GM13977 (cell line): ENCODE measurements around the gene NUDT2.
"Not testable (repeated sequence)": the region's sequence is repeated elsewhere in the genome, so short reads cannot be mapped to it uniquely, and the experiment has no call there.

Source experiments
- DNase-seq: peaks from one replicate; pipeline ENCODE4 v3.0.0; 2012; ENCODE audit warnings: low spot score
- in situ Hi-C: fragments of 300-500 bp; cut with MboI; formaldehyde crosslinking; loops from one replicate; pipeline ENCODE4 v1.12.0; 2022; ENCODE audit warnings: low sequenced_read_pairs, low pct_unique_long_range_greater_than_20kb, mixed read lengths, inconsistent platforms; ENCODE audit not compliant: unreplicated experiment
- TF ChIP-seq, protein P1 (sequence below): IDR thresholded peaks from 2 replicates; pipeline ENCODE4 v1.5.1; 2012; ENCODE audit warnings: mild to moderate bottlenecking, control low read depth; ENCODE audit not compliant: insufficient read depth; ENCODE audit errors: extremely low read depth, missing control alignments

Gene NUDT2

DNA sequence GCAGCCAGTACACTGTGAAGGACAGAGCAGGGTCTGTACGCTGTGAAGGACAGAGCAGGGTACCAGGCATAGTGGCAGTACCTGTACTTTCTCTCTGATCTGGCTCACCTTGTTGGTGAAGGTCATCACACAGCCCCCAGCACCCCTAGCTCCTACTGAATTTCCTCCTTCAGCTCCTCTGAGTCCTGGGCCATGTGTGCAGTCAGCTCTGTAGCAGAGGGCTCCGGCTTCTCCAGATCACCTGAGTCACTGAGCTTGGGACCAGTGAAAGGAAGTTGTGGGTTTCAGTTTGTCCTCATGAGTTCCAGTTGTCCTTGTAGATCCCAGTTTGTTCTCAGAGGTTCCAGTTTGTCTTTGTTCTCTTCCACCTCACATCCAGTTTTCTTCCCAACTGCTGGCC is 5.5 kb downstream of the NUDT2 start:
- TF ChIP-seq, protein P1, sequence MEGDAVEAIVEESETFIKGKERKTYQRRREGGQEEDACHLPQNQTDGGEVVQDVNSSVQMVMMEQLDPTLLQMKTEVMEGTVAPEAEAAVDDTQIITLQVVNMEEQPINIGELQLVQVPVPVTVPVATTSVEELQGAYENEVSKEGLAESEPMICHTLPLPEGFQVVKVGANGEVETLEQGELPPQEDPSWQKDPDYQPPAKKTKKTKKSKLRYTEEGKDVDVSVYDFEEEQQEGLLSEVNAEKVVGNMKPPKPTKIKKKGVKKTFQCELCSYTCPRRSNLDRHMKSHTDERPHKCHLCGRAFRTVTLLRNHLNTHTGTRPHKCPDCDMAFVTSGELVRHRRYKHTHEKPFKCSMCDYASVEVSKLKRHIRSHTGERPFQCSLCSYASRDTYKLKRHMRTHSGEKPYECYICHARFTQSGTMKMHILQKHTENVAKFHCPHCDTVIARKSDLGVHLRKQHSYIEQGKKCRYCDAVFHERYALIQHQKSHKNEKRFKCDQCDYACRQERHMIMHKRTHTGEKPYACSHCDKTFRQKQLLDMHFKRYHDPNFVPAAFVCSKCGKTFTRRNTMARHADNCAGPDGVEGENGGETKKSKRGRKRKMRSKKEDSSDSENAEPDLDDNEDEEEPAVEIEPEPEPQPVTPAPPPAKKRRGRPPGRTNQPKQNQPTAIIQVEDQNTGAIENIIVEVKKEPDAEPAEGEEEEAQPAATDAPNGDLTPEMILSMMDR = no peak
- in situ Hi-C loops = no loop called here
- DNase-seq = no peak

DNA sequence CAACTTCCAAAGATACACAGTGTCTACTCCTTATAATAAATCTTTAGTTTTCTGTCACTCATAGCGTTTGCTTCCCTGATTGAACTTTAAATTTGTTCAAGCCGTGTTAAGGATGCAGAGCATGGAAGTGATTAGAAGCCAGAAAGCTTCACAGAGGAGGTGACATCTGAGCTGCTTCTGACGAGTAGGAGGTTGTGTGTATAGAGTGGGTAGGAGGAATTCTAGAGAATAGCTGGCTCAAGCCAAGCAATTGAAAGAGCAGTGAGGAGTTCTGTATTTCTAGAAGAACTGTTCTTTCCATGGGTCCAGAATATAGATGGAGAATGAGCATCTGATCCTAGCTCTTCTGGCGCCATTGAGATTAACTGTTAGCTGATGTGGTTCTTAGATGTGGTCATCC is 6.0 kb downstream of the NUDT2 start:
- in situ Hi-C loops = no loop called here
- TF ChIP-seq, protein P1 = no peak
- no peak for DNase-seq

DNA sequence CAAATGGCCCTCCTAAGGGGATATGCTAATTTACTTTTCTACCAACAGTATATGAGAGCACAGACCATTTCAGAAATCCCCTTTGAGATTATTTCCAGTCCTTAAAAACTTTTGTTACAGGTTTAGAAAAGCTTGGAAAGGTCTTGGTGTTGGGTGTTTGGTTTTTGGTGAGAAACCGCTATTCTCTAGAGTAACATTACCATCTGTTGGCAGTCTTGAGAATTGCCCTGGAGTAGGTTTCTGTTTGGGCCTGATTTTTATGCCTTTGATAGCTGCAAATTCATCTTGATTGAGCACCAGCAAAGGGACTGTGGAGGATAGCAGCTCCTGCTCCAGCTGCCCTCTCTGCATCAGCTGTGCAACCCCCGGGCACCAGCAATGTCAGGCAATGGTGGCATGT is 8.0 kb downstream of the NUDT2 start:
- DNase-seq = no peak
- in situ Hi-C loops = no loop called here
- TF ChIP-seq, protein P1 = peak; percentile 5

DNA sequence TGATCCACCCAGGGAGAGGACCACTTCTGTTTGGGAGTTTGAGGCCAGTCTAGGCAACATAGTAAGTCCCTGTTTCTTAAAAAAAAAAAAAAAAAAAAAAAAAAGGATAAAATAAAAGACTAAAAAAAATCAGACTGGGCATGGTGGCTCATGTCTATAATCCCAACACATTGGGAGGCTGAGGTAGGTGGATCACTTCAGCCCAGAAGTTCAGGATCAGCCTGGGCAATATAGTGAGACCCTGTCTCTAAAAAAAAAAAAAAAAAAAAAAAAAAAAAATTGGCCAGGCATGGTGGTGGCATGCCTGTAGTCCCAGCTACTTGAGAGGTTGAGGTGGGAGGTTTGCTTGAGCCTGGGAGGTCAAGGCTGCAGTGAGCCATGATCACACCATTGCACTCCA is 8.7 kb downstream of the NUDT2 start:
- DNase-seq, in situ Hi-C loops: not testable (repeated sequence)

DNA sequence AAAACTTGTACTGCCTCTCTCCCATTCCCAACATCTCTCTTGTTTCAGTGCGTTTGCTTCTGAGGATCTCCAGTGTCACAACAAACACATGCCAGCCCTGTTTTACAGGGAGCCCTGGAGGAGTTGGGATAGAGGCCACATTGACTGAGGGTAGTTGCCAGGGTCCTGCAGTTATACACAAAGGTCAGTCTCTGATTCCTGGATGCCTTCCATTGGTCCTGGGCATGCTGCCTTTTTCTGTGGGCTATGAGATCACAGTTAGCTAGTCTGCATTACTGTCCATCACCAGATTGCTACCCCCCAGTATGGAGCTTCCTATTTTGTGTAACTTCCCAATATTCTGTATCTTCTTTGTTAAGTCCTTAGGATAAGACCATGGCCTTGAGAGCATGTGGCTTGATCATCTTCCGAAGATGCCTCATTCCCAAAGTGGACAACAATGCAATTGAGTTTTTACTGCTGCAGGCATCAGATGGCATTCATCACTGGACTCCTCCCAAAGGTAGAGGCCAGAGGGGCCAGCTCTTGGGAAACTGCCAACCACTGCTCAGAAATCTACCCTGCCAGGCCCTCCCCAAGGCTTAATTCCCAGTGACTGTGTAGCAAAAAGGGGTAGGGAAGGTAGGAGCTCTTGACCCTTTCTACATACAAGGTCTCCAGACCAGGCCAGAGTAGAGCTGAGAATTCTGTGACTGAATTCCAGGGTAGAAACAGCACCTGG is 9.5 kb downstream of the NUDT2 start:
- TF ChIP-seq, protein P1 = no peak
- in situ Hi-C loops = no loop called here
- no peak for DNase-seq

DNA sequence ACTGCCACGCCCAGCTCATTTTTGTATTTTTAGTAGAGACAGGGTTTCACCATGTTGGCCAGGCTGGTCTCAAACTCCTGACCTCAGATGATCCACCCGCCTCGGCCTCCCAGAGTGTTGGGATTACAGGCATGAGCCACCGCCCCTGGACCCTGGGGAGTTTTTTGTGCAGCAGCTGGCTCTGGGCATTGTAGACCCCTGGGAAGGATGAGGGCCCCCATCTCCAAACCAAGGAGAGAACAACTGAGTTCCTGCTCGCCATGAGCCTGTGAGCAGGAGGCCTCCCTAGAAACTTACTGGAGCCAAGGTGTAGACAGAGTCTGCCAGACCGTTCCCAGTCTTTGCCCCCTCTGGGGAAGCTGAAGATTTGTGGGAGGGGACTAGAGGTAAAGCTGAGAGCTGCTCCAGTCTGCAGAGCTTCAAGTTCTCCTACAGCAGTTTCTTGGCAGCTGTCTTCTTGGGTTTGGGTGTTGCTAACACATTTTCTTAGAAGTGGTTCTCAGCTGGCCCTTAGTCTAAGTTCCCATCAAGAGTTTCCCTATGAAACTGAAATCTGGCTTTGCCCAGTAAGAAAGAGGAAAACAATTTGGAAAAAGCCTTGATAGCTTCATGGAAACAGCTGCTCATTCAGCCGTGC is 12.4 kb downstream of the NUDT2 start:
- in situ Hi-C loops = no loop called here
- DNase-seq = no peak
- TF ChIP-seq, protein P1 = no peak

DNA sequence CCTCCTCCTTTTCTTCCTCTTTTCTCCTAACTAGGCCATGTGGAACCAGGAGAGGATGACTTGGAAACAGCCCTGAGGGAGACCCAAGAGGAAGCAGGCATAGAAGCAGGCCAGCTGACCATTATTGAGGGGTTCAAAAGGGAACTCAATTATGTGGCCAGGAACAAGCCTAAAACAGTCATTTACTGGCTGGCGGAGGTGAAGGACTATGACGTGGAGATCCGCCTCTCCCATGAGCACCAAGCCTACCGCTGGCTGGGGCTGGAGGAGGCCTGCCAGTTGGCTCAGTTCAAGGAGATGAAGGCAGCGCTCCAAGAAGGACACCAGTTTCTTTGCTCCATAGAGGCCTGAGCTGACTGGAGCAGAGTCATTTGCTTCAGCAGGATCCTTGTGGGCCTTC is 13.7 kb downstream of the NUDT2 start:
- TF ChIP-seq, protein P1 = no peak
- no peak for DNase-seq
- in situ Hi-C loops = no loop called here
